BLaER1 (cell line): Measurements from ENCODE around the gene FBXL17.

Experiments used
- H3K27ac ChIP-seq: shearing (Covaris generic); formaldehyde crosslinking; 2 replicates; pipeline ENCODE4 v1.8.1; 2022
- H3K27me3 ChIP-seq: shearing (Covaris generic); formaldehyde crosslinking; 2 replicates; pipeline ENCODE4 v1.8.1; 2022
- H3K36me3 ChIP-seq: shearing (Covaris generic); formaldehyde crosslinking; 2 replicates; pipeline ENCODE4 v1.8.1; 2022
- H3K4me1 ChIP-seq: shearing (Covaris generic); formaldehyde crosslinking; 2 replicates; pipeline ENCODE4 v1.8.1; 2022
- H3K4me2 ChIP-seq: shearing (Covaris generic); formaldehyde crosslinking; 2 replicates; pipeline ENCODE4 v1.8.1; 2022
- H3K4me3 ChIP-seq: shearing (Covaris generic); formaldehyde crosslinking; 2 replicates; pipeline ENCODE4 v1.8.1; 2022
- H3K9ac ChIP-seq: shearing (Covaris generic); formaldehyde crosslinking; 2 replicates; pipeline ENCODE4 v1.8.1; 2022
- H3K9me3 ChIP-seq: shearing (Covaris generic); formaldehyde crosslinking; 2 replicates; pipeline ENCODE4 v1.8.1; 2022
- H4K20me1 ChIP-seq: shearing (Covaris generic); formaldehyde crosslinking; 2 replicates; pipeline ENCODE4 v1.8.1; 2022
- Cebpa-rat ChIP-seq: shearing (Covaris generic); IDR thresholded peaks from 2 replicates; pipeline ENCODE4 v1.8.1; 2022

The FBXL17 gene

GRCh38 chr5:108257996-108258395 lies 123.9 kb downstream of the FBXL17 start:
- no peaks in the 10 kb centered on the region for H3K27me3 ChIP-seq
- H3K9ac ChIP-seq = no peak overlapping the region
- no peaks in the 10 kb centered on the region for H3K36me3 ChIP-seq
- no peaks in the 10 kb centered on the region for H4K20me1 ChIP-seq
- no peaks in the 10 kb centered on the region for H3K4me1 ChIP-seq
- no peak for TF ChIP-seq Cebpa-rat
- no peaks in the 10 kb centered on the region for H3K9me3 ChIP-seq
- no peak overlapping the region for H3K27ac ChIP-seq
- no peak overlapping the region for H3K4me3 ChIP-seq
- H3K4me2 ChIP-seq = no peak overlapping the region

- H3K9me3 ChIP-seq = no peaks in the 10 kb centered on the region
- H3K4me2 ChIP-seq = no peak overlapping the region
- no peaks in the 10 kb centered on the region for H4K20me1 ChIP-seq
- H3K4me1 ChIP-seq = no peaks in the 10 kb centered on the region
- H3K9ac ChIP-seq = no peak overlapping the region
- no peak for TF ChIP-seq Cebpa-rat
- no peaks in the 10 kb centered on the region for H3K36me3 ChIP-seq
- H3K27ac ChIP-seq = no peak overlapping the region
- no peaks in the 10 kb centered on the region for H3K27me3 ChIP-seq
- no peak overlapping the region for H3K4me3 ChIP-seq
Observed at GRCh38 chr5:108255468-108255867, 126.4 kb downstream of the FBXL17 start.

GRCh38 chr5:108251350-108251749 lies 130.5 kb downstream of the FBXL17 start:
- Histone ChIP-seq H3K4me3 (no peak overlapping the region), H3K9me3 (no peaks in the 10 kb centered on the region), H3K36me3 (no peaks in the 10 kb centered on the region), H3K4me2 (no peak overlapping the region), H3K27ac (no peak overlapping the region), H4K20me1 (no peaks in the 10 kb centered on the region), H3K4me1 (no peaks in the 10 kb centered on the region), H3K27me3 (no peaks in the 10 kb centered on the region), H3K9ac (no peak overlapping the region)
- TF ChIP-seq Cebpa-rat = no peak

GRCh38 chr5:108249785-108250426 lies 132.0 kb downstream of the FBXL17 start:
- Histone ChIP-seq H3K27ac (no peak overlapping the region), H3K4me3 (no peak overlapping the region), H3K4me1 (no peaks in the 10 kb centered on the region), H3K36me3 (no peaks in the 10 kb centered on the region), H4K20me1 (no peaks in the 10 kb centered on the region), H3K9me3 (no peaks in the 10 kb centered on the region), H3K9ac (no peak overlapping the region), H3K4me2 (no peak overlapping the region), H3K27me3 (no peaks in the 10 kb centered on the region)
- no peak for TF ChIP-seq Cebpa-rat

- H4K20me1 ChIP-seq = no peaks in the 10 kb centered on the region
- no peak overlapping the region for H3K9ac ChIP-seq
- no peak overlapping the region for H3K4me3 ChIP-seq
- no peak overlapping the region for H3K4me2 ChIP-seq
- H3K9me3 ChIP-seq = no peaks in the 10 kb centered on the region
- H3K4me1 ChIP-seq = no peaks in the 10 kb centered on the region
- no peaks in the 10 kb centered on the region for H3K36me3 ChIP-seq
- no peak for TF ChIP-seq Cebpa-rat
- no peaks in the 10 kb centered on the region for H3K27me3 ChIP-seq
- H3K27ac ChIP-seq = no peak overlapping the region
Observed at GRCh38 chr5:108249095-108249784, 132.7 kb downstream of the FBXL17 start.

- Histone ChIP-seq H3K4me1 (no peaks in the 10 kb centered on the region), H3K4me3 (no peak overlapping the region), H4K20me1 (no peaks in the 10 kb centered on the region), H3K9me3 (no peaks in the 10 kb centered on the region), H3K36me3 (no peaks in the 10 kb centered on the region), H3K27me3 (no peaks in the 10 kb centered on the region), H3K9ac (no peak overlapping the region), H3K4me2 (no peak overlapping the region), H3K27ac (no peak overlapping the region)
- TF ChIP-seq Cebpa-rat = no peak
Observed at GRCh38 chr5:108238936-108239887, 142.7 kb downstream of the FBXL17 start.

- H3K4me2 ChIP-seq = no peak overlapping the region
- no peak overlapping the region for H3K9ac ChIP-seq
- H3K27me3 ChIP-seq = no peaks in the 10 kb centered on the region
- H3K4me3 ChIP-seq = no peak overlapping the region
- H3K9me3 ChIP-seq = no peaks in the 10 kb centered on the region
- no peak overlapping the region for H3K27ac ChIP-seq
- H3K4me1 ChIP-seq = no peaks in the 10 kb centered on the region
- no peaks in the 10 kb centered on the region for H4K20me1 ChIP-seq
- H3K36me3 ChIP-seq = no peaks in the 10 kb centered on the region
- TF ChIP-seq Cebpa-rat = no peak
Observed at GRCh38 chr5:108238461-108238860, 143.4 kb downstream of the FBXL17 start.

- Histone ChIP-seq H3K4me3 (no peak overlapping the region), H3K27ac (no peak overlapping the region), H3K4me1 (no peaks in the 10 kb centered on the region), H4K20me1 (no peaks in the 10 kb centered on the region), H3K36me3 (no peaks in the 10 kb centered on the region), H3K9me3 (no peaks in the 10 kb centered on the region), H3K4me2 (no peak overlapping the region), H3K27me3 (no peaks in the 10 kb centered on the region), H3K9ac (no peak overlapping the region)
- TF ChIP-seq Cebpa-rat = no peak
Observed at GRCh38 chr5:108233617-108234155, 148.2 kb downstream of the FBXL17 start.

GRCh38 chr5:108232805-108233204 lies 149.1 kb downstream of the FBXL17 start:
- H4K20me1 ChIP-seq = no peaks in the 10 kb centered on the region
- H3K9ac ChIP-seq = no peak overlapping the region
- TF ChIP-seq Cebpa-rat = no peak
- H3K4me3 ChIP-seq = no peak overlapping the region
- no peaks in the 10 kb centered on the region for H3K36me3 ChIP-seq
- no peak overlapping the region for H3K27ac ChIP-seq
- H3K9me3 ChIP-seq = no peaks in the 10 kb centered on the region
- H3K27me3 ChIP-seq = no peaks in the 10 kb centered on the region
- no peak overlapping the region for H3K4me2 ChIP-seq
- H3K4me1 ChIP-seq = no peaks in the 10 kb centered on the region

GRCh38 chr5:108222011-108222410 lies 159.9 kb downstream of the FBXL17 start:
- no peaks in the 10 kb centered on the region for H3K9me3 ChIP-seq
- H3K27me3 ChIP-seq = no peaks in the 10 kb centered on the region
- no peak overlapping the region for H3K4me2 ChIP-seq
- no peaks in the 10 kb centered on the region for H3K36me3 ChIP-seq
- no peaks in the 10 kb centered on the region for H3K4me1 ChIP-seq
- no peak overlapping the region for H3K4me3 ChIP-seq
- H3K27ac ChIP-seq = no peak overlapping the region
- no peak for TF ChIP-seq Cebpa-rat
- no peak overlapping the region for H3K9ac ChIP-seq
- no peaks in the 10 kb centered on the region for H4K20me1 ChIP-seq
